Brain pericyte (primary cell): ENCODE results near the gene MPEG1.

ENCODE experiments used
- DNase-seq: peaks from one replicate; pipeline ENCODE4 v3.0.0-alpha.2; 2012; ENCODE audit warnings: low read depth, low spot score

Gene MPEG1

GRCh38 chr11:59212744-59213631 is at the start of gene MPEG1:
TSS of gene MPEG1 (minus strand) at chr11:59212927. CDS start at chr11:59212865, 62 bp downstream.
- DNase-seq, result no peak

DNA sequence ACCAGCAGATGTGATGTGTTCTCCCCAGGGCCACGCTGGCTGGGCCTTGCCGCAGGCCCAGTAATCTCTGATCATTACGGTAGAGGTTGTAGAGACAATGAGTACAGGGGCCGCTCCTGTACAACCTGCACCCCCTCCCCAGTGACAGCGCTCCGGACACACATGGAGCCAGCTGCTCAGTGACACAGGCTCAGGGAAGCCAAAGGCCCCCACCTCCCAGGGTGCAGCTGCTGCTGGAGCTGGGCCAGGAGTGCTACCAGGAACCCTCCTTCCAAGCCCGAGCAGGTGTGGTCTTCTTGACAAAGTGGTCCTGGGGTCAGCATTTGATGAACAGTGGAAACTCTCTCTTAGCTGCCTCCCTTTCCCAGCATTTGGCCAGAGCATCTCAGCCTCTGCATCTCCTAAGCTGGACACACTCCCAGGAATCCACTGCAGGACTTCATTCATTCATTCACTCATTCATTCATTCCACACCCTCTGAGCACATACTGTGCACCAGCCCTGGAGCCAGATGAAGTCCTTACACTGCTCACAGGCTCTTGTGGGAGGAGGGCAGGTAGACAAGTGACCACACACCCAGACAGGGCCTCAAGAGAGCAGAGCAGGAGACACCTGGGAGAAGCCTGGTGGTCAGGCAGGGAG is 49.6 kb upstream of the MPEG1 start:
- no peak for DNase-seq

DNA sequence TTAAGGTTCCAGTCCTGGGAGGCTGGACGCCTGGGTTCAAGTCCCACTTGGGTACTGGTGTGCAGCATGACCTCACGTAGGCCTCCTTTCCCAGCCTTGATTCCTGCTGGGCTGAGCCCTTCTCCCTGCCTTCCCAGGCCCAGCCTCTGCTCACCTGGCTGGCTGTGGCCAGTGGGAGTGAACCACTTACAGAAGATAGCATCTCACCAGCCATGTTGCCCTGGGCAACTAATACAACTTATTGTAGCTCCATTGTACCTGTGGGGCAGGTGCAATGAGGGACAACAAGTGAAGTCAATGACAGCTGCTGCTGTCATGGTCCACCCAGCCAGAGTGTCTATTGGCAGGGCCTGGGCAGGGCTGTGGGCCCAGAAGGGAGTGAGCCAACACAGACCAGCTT is 48.4 kb upstream of the MPEG1 start:
- no peak for DNase-seq

DNA sequence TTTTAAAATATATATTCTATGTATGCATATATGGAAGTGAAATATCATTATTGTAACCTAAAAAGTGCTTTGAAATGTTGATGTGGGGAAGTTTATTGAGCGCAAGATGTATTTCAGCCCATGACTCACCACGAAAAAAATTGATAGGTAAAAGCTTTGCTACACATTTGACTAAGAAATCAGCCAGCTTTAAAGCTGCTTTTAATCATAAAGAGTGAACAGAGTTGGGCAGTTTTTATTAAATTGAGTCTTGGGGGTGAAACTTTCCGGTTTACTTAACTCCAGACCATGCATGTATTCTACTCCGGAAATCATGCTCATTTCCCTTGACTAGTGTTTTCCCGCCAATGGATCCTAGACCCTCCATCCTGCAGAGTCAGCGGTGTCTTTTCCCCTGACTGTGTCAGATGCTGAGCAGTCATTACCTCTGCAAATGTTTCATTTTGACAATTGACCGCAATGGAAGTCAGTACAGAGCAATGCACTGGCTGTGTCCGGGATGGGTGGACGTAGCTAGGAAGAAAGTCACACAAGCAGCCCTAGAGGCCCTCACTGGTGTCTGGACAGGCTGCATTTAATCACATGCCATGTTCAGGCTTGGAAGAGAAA is 47.2 kb upstream of the MPEG1 start:
- no peak for DNase-seq

DNA sequence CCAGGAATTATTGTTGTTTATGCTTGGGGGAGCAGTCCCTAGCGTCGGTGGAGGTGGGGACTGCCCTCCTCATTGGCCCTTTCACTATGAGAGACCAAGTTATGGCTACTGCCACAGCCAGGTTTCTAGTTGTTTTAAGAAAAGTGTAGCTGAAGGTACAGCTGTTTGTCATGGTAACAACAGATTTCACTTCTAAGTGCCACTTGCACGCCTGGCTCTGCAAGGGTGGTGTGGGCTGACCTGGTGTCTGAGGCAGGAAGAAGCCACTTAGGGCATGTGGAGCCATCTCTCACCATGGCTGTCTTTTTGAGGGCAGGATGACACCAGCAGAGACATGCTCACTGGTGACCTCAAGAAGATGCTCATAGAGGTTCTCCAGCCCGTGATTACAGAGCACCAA is 46.3 kb upstream of the MPEG1 start:
- no peak for DNase-seq

GRCh38 chr11:59255281-59255680 is 42.6 kb upstream of the MPEG1 start:
- DNase-seq, result no peak

DNA sequence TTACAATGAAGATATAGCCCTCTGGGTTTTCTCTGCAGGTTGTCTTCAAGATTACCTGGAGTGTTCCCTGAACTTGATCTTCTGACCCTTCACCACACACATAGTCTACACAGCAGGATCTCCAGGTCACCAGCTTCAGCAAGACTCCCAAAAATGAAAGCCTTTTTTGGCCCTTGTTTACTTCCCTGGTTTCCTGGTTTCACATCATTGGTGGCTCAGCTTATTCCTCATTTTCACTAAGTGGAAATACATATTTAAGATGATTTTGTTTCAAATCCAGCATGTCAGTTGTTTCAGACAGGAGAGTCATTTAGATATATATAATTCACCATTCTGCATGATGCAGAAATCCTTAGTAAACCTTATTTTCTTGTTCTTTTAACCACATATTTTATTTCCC is 41.6 kb upstream of the MPEG1 start:
- DNase-seq, result no peak

DNA sequence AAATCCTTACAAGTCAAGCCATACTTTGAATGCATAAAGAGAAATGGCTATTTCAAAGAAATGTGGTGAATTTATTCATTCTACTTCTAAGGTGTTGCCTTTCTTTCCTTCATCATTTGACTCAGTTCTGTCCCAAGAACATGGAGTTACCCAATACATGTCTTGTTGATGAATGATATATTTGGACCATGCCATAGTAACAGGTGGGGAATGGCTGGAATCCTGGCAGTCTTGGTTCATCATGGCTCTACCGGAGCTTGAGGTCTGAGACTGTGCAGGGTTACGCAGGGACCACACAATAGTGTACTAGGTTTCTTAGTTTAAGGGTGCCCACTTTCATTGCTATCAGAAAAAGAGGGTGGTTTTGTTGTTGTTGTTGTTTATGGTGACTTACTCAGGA is 40.3 kb upstream of the MPEG1 start:
- DNase-seq, result no peak

GRCh38 chr11:59249535-59249934 is 36.8 kb upstream of the MPEG1 start:
- no peak for DNase-seq

DNA sequence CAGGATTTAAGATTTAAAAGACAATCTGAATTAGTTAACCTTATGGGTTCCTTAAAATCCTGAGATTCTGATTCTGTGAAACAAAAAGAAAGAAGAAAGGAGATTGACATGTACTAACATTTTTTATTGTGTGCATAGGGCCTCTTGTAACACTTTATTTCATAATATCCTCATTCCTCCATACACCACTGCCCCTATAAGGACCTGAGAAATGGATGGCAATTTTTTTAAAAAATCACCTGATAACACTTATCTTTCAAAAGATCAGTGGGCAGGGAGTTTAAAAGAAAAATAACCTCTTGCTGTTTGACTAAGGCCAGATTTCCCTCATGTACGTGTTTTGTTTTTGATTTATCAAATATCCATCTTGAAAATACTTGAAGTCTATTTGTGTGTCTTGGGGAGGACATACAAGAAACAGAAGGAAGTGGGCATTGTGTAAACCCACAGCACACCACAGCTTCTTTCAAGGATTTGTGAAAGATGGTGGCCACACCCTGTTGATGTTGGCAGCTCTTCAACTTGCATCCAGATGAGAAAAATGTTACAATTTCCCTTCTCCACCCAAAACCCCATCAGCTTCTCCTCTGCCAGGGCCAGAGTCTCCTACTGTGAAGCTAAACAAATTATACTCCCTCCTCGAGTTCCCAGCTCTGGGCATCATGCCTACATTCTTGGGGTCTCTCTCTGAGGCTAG is 35.0 kb upstream of the MPEG1 start:
- DNase-seq, result no peak

DNA sequence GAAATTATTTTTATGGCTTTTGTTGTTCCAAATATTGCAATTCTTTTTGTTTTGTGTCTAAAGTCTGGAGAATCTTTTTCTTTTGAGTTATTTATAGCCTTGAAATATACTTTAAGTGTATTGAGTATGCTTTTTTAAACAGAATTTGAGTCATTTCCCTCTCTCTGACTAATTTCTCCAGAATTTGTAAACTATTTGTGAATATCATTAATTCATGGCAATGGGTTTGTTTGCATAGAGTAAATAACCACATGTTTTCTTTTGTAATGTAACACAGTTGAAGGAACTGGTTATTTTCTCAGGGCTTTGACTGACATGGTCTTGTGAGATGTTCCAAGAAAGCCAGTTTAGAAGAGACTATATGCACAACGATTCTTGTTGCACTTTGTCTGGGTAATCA is 30.9 kb upstream of the MPEG1 start:
- DNase-seq, result no peak

- DNase-seq, result no peak
Observed at GRCh38 chr11:59240322-59240721, 27.6 kb upstream of the MPEG1 start.

DNA sequence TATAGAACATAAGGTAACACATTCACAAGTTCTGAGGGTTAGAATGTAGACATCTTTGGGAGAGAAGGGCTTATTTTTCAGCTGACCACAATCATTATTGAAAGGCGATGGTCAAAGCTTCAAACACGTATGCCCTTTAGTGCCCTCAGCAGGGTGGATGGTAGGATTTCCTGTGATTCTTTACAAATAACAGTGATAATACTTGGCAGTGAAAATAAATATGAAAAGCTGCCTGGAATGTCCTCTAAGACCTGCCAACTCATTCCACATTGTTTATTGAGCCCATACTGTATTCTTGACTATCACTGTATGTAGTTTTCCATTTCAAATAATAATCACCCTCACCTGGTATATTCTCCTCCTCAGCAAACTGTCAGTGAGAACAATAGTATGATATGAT is 13.7 kb upstream of the MPEG1 start:
- DNase-seq, result no peak

DNA sequence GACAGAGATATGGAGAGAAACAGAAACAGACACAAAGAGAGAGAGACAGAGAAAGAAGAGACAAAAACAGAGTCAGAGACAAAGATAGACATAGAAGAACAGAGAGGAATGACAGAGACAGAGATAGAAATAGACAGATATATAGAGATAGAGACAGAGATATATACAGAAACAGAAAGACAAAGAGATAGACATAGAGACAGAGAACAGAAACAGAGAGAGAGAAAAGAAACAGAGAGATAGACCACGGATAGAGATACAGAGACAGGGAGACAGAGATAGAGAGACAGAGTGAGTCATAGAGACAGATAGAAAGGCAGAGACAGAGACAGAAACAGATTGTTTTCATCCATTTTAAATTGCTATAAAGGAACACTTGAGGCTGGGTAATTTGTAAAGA is 12.3 kb upstream of the MPEG1 start:
- no peak for DNase-seq

GRCh38 chr11:59224351-59224928 is 11.7 kb upstream of the MPEG1 start:
- DNase-seq, result no peak

DNA sequence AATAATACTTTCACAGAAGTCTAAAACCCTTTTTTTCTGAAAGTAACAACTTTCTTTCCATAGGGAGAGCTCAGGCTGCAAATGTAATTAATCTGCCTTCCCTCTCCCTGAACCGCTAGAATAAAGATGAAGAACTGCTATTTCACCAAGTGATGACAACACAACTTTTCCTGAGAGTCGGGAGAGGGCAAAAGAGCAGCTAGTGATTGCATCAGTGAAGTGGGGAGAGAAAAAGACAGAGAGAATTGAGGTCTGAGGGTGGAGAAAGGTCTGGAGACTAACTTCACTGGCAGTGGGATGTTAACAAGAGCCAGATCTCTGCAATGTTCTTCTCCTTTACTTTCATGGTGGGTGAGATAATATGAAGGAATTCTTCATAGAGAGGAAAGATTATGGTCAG is 10.9 kb upstream of the MPEG1 start:
- DNase-seq, result no peak

DNA sequence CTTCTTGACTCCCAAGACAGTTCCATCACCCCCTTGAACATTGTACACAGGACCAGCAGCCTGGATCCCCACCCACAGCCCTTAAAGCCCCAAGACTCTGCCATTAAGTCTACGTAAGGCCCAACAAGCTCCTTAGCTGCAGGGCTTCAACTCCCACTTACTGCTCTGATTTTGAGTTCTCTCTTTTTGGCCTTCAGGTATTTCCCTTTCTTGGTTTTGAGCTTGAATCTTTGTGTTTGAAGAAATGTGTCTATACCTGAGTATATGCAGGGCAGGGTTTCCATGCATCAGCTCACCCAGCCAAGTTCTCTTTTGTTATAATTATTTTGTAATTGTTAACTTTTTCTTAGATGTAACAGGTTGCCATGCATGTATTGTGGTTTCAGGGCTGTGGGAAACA is 10.4 kb upstream of the MPEG1 start:
- no peak for DNase-seq

DNA sequence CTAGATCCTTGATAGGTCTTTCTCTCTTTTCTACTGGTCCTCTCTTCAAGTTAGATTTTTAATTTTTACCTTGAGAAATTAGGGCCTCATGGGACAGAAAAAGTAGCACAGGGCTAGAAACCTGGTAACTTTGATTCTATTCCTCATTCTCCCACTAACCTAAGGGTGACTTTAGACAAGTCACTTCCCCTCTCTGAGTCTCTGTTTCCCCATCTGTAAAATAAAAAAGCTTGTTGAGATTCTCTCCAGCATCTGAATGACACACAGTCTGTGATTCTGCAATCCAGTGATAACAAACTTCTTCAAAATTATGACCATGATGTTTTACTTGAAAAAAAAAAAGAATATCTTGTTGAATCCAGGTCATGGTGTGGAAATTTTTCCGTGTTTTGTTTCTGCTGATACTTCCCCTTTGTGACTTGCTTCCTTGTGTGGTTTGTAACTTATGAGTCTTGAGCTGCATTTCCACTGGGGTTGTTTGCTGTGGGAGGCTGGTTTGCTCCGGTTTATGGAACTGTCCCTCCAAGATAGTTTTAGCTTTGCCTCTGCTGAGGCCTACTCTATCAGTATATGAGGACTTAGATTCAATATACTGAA is 9.8 kb upstream of the MPEG1 start:
- DNase-seq, result no peak

- DNase-seq, result no peak
Observed at GRCh38 chr11:59221441-59221840, 8.7 kb upstream of the MPEG1 start.

GRCh38 chr11:59219836-59220235 is 7.1 kb upstream of the MPEG1 start:
- no peak for DNase-seq

- DNase-seq, result no peak
Observed at GRCh38 chr11:59218893-59219292, 6.2 kb upstream of the MPEG1 start.
